Activated T-cell treated with anti-CD3 and anti-CD28 coated beads for 1 hour (primary cell): ENCODE results near the gene SOBP.
"Not testable (repeated sequence)": the region's sequence is repeated elsewhere in the genome, so short reads cannot be mapped to it uniquely, and the experiment has no call there.

ENCODE experiments used
- DNase-seq: peaks from one replicate; pipeline ENCODE4 v3.0.0-alpha.2; 2020; ENCODE audit warnings: low read depth

SOBP gene

DNA sequence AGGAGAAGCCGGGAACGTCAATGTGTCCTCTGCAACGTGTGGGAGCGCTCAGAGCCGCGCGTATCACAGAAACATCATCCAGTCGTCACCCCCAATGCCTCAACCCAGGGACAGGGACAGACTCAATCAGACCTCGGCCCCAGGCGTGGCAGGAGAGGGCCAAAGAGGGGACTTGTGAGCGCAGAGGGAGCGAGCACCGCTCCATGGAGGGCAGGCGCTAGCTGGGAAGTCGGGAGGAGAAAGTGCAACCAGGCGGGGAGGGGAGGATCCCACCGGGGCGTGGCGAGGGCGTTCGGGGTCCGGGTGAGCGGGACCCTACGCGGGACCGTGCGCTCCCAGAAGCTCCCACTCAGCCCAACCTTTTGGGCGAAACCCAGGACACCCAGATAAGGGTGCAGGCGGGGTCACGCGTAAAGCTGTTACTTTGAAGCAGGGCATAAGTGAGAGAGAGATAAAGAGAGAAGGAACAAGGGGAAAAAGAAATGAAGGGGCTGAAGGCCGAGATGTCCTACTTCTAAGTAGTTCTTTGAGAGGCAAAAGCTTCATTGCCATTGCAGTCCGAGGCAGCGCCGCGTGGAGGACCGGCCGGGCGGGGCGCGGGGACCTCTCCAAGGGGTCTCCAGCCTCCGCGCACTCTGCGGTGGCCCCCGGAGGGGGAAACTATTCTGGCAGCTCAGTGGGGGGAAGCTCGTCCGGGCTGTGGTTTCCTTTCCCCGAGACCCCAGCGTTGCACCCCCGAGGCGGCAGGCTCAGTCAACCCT, 862 bp upstream of the SOBP start:
- DNase-seq: no peak

DNA sequence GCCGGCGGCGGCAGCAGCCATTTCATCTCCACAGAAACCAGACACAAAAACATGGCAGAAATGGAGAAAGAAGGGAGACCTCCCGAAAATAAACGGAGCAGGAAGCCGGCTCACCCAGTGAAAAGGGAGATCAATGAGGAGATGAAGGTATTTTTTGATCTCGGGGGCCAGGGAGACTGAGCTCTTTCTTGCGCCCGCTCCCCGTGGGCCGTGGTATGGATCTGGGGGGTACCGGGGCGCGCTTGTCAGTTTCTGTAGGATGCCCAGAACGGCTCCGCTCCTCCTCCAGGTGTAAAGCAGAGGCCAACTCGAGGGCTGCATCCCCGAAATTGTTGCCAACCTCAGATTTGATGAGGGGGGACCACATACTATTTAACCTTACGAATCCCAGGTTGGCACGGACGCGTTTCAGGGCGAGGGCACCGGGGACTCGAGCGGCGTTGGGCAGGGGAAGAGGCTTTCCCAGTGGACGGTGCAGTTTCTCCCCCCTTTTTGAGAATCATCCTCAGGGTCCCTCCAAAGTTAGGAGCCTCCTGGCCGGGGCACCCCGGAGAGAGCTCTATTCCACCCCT, 735 bp downstream of the SOBP start:
- no peak for DNase-seq

DNA sequence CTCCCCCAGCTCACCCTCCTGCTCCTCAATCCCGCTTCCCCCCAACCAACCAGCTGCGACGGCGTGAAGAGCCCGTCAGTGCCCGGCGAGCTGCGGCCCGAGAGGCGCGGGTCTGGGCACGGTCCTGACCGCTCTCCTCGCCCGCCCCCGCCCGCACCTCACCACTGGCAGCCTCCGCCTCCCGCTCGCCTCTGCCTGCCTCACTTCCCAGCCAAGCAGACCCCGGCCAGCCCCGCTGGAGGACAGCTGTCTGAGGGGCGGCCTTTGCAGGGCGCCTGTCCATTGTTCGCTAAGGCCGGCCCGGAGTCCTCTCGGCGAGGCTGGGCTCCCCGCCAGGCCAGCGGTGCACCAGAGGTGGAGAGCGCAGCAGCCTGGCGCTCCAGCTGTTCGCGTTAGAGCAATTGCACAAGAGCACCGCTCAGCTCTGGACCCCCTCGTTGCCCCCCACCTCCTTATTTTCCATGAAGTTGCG, 1.3 kb downstream of the SOBP start:
- no peak for DNase-seq

DNA sequence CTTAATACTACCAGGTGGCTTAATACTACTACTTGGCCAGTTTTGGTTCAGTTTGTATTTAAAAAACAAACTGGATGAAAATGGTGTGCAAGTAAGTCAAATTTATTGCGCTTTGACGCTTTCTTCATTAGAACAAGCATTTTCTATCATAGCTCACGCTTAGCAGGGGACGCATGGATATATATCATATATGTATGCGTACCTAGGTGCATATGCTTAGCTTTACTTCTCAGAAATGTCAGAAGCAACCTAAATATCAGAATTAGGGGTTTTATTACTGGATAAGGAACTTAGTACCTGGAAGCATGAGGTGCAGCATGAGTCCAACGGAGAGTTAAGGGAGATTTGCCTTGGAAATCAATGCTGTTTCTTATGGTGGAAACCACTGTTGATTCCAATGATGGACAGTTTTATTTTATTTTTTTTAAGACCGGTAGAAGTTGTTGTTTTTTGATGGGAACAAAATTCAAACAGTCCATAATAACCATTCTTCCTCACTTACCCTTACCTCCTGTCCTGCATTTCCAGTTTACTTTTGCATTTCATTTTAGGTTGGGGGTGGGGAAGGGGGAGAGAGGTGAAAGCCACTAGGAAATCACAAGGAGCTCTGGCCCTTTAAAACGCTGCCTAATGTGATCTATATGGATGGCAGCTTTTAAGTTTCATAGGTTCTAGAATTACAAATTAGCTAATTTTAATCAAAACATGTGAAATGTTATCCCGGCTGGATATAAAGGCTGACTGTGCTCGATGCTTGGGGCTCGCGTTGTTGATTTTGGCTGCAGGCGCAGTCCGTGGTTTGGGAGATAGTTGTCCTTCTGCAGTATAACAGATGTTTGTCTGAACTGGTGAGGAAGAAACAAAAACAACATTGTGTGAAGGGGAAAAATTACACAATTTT, 2.1 kb downstream of the SOBP start:
- DNase-seq: no peak

DNA sequence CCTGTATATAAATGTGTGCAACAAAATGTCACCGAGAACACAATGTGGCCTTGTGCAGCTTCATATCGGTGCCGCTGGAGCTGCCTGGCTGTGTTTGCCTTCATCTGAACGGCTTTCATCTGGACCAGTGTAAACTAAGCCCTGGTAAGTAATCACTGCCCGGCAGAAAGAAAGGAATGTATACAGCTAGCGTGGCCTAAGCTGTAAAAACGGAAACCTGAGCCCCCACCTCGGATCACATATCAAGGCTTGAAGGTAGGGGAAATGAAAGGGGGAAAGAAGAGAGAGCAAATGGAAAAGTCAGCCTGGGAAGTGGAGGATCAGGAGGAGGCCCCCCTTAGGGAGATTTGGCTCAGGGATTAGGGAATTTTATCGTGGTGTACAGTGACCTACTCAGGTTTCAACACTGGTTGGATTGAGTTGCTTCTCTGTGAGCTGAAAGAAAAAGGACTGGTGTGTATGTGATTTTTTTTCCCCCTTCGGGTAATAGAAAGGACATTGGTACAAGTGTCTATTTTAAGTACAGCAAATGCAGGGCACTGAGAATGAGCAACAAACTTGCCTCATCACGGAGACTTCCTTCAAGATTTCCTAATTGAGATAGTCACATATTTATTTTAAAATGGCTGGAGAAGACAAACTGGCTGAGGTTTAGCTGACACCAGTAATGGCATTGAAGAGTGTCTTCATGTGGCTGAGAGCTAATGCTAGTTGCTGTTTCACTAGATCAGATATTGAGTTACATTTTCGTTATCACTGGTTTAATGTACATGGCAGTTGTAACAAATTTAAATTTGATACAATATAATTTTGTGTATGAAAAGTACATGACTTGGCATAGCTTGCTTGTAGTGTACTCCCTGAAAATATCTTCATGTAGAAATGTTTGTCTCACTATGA, 3.5 kb downstream of the SOBP start:
- DNase-seq: no peak

DNA sequence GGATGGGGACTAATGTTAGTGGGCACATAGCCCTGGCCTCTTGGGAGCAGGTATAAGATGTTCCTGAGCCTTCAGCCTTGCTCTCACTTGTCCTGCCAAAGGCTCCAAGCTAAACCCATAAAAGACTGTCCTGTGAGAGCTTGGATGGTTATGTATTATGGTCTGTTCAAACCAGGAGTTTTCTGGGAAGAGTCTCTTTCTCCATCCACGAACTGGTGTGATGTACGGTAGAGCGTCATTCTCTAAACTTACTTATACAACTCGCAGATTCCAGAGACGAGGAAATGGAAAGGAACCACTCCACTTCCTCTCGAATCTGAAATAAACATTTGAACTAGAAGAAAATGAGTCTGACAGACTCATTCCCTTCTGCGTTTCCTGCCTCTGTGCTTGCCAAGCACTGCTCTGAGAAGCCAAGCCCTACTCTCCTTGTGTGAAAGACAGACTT, 5.3 kb downstream of the SOBP start:
- no peak for DNase-seq

DNA sequence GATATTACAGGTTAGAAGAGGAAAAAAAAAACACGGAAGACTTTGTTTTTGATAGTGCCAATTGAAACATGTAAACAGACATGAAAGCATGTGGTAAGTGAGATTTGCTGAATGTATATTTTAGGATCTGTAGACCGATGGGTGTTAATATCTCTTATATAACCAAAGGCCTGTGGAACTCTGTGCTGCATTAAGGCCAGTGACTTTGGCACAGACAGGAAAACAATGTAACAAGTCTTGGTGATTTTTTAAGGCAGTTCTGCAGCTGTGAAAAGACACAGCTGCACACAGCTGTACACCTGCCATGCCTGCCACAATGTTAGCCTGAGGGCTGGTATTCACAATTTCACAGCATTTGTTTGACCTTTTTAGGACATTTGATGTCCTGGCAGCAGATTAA, 6.1 kb downstream of the SOBP start:
- no peak for DNase-seq

DNA sequence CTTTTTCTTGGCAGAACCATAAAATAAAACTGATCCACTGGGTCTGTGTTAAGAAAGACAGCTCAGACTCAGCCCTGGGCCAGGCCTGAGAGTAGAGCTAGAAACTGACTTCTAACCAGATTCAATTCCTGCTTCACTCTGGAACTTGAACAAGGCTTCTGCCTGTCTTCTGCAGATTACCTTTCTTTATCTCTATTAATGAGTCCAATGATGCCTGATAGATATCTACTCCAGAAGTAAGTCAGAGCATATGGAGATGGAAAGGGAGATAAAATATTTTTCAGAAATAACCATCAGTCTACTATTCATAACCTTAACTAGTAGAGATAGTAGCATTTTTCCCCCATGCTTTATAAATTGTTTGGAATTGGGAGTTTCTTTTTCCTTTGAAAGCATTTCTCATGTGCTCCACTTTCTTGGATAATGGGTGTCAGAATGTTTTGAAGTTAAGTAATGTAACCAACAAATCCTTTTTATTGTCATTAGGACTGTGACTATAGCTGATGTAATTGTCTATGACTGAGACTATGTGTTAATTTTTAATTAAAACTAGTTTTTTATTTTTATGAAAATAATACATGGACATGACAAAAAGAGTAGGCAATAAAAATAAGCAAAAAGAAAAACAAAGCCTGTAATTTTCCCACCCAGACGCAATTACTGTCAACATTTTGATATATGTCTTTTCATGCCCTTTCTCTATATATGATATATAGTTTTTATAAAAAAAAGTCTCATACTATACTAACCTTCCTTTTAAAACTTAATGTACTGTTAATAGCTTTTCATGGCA, 7.2 kb downstream of the SOBP start:
- DNase-seq: no peak

DNA sequence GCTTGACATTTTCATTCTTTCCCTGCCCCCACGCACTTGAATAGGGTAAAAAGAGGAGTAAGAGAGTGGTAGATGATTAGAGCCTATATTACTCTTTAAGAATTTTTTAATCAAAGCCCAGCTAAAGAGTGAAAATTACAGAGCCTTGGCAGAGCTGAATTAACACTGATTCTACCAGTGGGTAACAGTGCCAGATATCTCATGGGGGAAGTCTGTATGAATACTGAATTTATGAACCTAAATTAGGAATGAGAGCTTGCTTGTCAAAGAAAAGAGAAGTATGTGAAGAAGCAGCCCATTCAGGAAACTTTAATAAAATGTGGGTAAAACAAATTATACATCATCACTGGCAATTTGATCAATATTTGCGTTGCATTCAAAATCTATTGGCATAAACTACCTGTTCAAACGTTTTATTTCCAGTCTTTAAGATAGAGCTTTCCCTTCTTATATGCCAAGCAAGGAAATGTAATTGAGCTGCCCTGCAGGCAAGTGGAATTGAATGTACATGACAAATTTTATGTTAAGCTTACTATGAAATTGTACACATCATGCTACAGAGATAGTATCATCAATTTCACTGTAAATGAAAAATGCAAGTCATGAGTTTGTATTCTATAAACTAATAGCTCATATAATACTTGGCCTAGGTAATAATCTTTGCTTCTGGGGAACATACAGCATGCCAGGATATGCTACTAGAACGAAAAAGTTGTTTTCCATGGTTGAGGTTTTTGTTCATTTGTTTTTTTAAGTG, 14.5 kb downstream of the SOBP start:
- no peak for DNase-seq

DNA sequence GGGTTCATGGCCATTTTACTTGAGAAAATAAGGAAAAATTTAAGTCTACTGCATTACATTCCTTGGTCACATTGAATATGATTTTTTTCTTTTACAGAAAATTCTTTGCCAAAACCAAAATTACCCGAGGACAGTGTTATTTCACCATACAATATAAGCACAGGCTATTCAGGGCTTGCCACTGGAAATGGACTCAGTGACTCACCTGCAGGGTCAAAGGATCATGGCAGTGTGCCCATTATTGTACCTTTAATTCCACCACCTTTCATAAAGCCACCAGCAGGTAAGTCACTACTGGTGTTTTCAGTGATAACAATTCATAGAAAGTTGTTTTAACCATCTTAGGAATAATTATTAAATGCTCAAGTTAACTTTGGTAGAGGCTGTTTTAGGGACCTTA, 16.2 kb downstream of the SOBP start:
- no peak for DNase-seq

DNA sequence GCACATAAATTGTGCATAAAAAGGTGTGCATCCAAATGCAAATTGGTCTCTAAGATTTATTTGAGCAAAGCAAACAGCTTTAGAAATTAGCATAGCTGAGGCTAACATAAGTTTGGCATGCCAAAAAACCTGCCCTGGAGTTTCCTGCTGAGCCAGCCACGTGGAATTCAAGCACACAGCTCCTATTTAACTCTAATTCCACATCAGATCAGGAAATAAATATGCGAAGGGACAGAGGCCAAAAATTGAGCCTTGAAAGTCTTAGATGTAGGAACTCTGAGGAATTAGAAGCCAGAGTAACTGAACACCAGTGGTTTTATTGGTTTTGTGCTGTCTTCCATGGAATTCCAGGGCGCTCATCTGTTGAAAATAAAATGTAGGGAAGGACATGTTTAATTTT, 19.6 kb downstream of the SOBP start:
- DNase-seq: no peak

DNA sequence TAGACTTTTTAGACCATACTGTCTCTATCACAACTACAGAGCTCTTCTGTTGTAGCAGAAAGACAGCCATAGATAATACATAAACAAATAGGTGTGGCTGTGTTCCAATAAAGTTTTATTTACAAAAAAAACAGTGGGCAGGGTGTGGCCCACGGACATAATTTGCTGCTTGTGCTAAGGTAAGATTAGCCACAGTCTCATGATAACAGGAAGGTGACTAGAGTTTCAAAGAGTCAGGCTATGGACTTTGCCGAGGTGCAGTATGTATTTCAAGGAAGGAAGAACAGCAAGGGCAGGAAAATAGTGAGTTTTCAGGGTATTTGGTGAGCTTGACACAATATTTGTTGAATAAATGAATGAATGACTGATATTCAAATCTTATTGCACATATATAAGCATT, 20.2 kb downstream of the SOBP start:
- no peak for DNase-seq

DNA sequence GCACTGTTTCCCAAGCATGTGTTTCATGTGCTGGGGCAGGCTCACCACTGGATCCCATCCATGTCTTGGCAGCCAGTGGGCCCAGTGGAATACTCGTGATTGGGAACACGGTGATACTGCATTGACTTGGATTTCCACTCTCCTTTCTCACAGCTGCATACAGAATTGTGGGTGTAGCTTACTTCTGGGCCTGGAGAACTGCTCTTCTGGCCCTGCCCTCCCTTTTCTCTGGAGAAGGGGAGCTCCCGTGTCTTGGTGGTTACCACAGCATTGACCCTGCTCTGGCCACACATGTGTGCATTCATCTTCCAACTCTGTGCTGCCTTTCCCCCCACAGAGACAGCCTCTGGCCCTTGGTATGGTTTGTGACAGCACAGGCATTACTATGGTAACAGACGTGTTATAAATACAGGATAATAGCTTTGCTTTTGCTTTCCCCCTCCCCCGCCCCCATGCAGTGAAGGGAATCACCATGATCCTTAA, 21.6 kb downstream of the SOBP start:
- DNase-seq: no peak

DNA sequence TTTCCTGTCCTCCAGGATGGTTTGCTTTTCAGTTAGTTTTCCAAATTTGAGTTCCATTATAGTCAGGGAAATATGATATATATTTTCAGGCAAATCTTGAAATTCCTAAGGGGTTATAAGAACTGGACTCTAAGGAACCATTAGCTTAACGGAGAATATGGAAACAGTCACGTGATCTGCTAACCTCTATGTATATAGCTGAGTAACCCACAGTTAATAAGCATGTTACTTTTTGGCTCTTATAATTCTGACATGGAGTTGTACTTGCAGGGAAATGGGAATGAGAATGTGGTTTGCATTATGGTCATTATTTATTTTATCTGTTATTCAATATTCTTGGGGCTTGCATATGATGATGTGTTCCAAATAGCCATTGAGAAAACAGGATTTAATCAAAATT, 23.3 kb downstream of the SOBP start:
- no peak for DNase-seq

DNA sequence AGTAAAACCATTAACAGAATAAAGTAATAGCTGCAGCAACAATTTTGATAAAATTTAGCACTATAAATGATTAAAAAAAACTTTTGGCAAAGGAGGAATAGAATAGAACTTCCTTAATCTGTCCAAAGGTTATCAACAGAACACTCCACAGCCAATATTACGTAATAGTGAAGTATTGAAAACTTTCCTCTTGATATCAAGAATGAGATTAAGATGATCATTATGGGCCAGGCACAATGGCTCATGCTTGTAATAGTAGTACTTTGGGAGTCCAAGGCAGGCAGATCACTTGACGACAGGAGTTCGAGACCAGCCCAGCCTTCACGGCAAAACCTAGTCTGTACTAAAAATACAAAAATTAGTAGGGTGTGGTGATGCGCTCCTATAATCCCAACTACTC, 26.0 kb downstream of the SOBP start:
- no peak for DNase-seq

DNA sequence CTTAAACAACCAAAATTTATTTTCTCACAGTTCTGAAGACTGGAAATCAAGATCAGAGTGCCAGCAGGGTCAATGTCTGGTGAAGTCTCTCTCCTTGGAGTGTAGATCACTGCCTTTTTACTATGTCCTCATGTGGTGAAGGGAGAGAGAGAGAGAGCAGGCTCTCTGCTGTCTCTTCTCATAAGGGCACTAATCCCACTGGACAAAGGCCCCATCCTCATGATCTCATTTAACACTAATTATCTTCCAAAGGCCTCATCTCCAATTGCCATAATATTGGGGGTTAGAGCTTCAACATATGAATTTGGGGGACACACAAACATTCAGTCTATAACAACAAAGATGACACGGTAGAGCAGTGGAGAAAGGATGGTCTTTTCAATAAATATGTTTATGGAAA, 27.4 kb downstream of the SOBP start:
- DNase-seq: no peak

DNA sequence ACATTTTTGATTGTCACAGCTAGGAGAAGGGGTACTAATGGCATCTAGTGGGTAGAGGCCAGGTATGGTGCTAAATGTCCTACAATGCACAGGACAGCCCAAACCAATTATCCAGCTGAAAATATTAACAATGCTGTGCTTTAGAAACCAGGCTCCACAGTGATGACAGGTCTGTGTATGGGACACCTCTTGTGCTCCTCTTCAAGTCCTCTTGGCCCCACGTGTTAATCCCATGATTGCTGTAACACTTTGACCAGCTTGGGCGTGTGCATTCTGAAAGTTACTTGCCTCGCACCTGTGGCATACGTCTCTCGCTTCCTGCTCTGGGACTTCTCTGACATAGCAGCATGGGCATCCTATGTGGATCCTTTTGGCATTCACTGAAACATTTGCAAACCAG, 29.3 kb downstream of the SOBP start:
- not testable (repeated sequence) for DNase-seq

DNA sequence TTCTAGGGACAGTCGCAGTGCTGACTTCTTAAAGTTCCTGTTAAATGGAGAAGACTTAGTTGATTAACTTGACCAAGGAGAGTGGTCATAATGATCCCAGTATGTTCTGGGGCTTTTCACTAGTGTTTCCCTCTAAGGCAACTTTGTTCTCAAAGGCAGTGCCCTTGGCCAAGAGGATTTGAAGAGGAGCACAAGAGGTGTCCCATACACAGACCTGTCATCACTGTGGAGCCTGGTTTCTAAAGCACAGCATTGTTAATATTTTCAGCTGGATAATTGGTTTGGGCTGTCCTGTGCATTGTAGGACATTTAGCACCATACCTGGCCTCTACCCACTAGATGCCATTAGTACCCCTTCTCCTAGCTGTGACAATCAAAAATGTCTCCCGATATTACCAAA, 30.8 kb downstream of the SOBP start:
- not testable (repeated sequence) for DNase-seq

DNA sequence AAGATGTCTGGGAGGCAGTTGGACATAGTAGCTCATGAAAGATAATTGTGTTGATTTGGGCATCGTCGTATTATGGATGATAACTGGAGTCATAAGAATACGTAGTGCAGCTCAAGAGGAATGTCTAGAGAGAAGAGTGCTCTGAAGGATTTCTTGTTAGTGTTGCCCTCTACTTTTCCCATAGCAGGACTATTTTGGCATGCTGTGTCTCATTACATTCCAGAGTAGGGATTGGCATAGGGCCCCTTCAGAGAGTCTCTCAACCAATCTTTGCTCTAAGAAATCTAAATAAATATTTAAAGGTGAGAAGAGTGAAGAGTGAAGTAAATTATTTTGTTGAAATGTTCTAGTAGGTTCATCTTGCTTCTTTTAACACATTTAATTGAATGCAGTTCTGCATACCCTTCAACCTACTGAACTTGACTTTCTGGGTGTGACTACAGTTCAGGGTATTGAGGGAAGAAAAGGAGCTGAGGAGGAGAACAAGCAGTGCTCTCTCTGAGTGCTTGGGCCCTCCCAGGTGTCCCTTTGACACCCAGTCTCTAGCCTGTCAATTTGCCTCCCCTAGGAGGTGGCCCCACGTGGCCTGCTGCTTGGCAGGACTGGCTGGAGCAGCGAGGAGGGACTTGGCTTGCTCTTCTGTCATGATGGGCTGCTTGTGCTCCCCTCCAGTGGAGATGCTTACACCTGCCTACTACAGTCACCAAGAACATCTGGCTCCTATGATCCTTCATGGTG, 33.3 kb downstream of the SOBP start:
- DNase-seq: no peak
